ENCODE measurements around the gene CRYGS.

- TF ChIP-seq SMC3 (IDR thresholded peaks at IDR 0.05; ENCODE audit: low read depth, low read length) (no peak), EP300 (IDR thresholded peaks at IDR 0.05; ENCODE audit: borderline replicate concordance in 1 of 2, low read depth in 1 of 2, low read length in 1 of 2) (no peak), CHD2 (IDR thresholded peaks at IDR 0.05; ENCODE audit: low read length, partially characterized antibody) (no peak), CTCF (IDR thresholded peaks at IDR 0.05) (no peak), EZH2phosphoT487 (IDR thresholded peaks at IDR 0.05; ENCODE audit: borderline replicate concordance, low read depth) (no peak), REST (IDR thresholded peaks at IDR 0.05; ENCODE audit: low read depth, low read length) (peak; percentile 63; the same call in 1 of the 2 replicates), TAF1 (IDR thresholded peaks at IDR 0.05; ENCODE audit: borderline replicate concordance, low read depth, low read length) (no peak)
These were observed 32.5 kb downstream of the CRYGS start for GRCh38 chr3:186511702-186512101.
